Measurements from ENCODE around the gene NDUFB7. TPM values are rescaled to one million over a fixed set of nuclear protein-coding genes. Genes with fewer than 3 reads are reported as not detected.

The NDUFB7 gene
- polyA plus RNA-seq, 1 of the 3 experiments (the other 2 are of a cell fraction) = 465 TPM

GRCh38 chr19:14577264-14577663, 5.4 kb upstream of the NDUFB7 start:
- POLR2A ChIA-PET = interaction anchor here (0.6 kb wide), 1 partner anchor 117 kb away, joined by 4 read pairs; no protein-coding TSS in a partner anchor
- H3K4me3 ChIP-seq (ENCODE audit: low read depth in 2 of 2, low read length in 1 of 2) = no peak overlapping the region

More at GRCh38 chr19:14577264-14577663, 5.4 kb upstream of the NDUFB7 start:
- H3K9ac ChIP-seq = no peak overlapping the region
- 38% methylated on average over 5 of the region's 5 CpGs for WGBS (ENCODE audit: low lambda C conversion rate)
- no peak overlapping the region for H2AFZ ChIP-seq (ENCODE audit: low read depth)
- H3K79me2 ChIP-seq (ENCODE audit: insufficient read depth) = no peaks in the 10 kb centered on the region
- H3K4me1 ChIP-seq (ENCODE audit: control insufficient read depth in 1 of 2, insufficient read depth in 2 of 2, low read depth in 1 of 2, low read length in 1 of 2) = no peaks in the 10 kb centered on the region
- DNase-seq = no peak
- no peak overlapping the region for H3K27ac ChIP-seq (ENCODE audit: low read depth in 2 of 2, low read length in 1 of 2)
- TF ChIP-seq CHD2 (IDR thresholded peaks at IDR 0.05; ENCODE audit: low read length, partially characterized antibody) (no peak), ZBTB33 (IDR thresholded peaks at IDR 0.05; ENCODE audit: borderline replicate concordance, low read depth) (no peak), EZH2phosphoT487 (IDR thresholded peaks at IDR 0.05; ENCODE audit: borderline replicate concordance, low read depth) (no peak), IRF3 (IDR thresholded peaks at IDR 0.05; ENCODE audit: low read depth, low read length) (no peak), PBX3 (IDR thresholded peaks at IDR 0.05) (no peak), JUND (IDR thresholded peaks at IDR 0.05) (no peak), RFX5 (IDR thresholded peaks at IDR 0.05; ENCODE audit: low read length) (no peak), RXRA (IDR thresholded peaks at IDR 0.05; ENCODE audit: borderline replicate concordance, low read depth) (no peak), NFIC (IDR thresholded peaks at IDR 0.05; ENCODE audit: borderline replicate concordance) (no peak), YY1 (IDR thresholded peaks at IDR 0.05; ENCODE audit: low read depth) (no peak)
- no peaks in the 10 kb centered on the region for H3F3A ChIP-seq (replicated peaks; ENCODE audit: insufficient read depth)
- peaks cover 5% of the 10 kb centered on the region; the same call in 1 of the 2 replicates for H3K27me3 ChIP-seq (ENCODE audit: insufficient read depth)
- no peaks in the 10 kb centered on the region for H3K36me3 ChIP-seq (replicated peaks in 1 of 2; ENCODE audit: control insufficient read depth in 1 of 2, insufficient read depth in 2 of 2, low read length in 1 of 2)
- no peak overlapping the region for H3K4me2 ChIP-seq
- H4K20me1 ChIP-seq (ENCODE audit: insufficient read depth) = no peaks in the 10 kb centered on the region
- CTCF ChIA-PET = interaction anchor here (0.7 to 2.4 kb wide), 4 partner anchors 16 to 109 kb away, joined by 3 to 7 read pairs (median 4); no protein-coding TSS in a partner anchor
- H3K9me2 ChIP-seq = no peaks in the 10 kb centered on the region
- no peaks in the 10 kb centered on the region for H3K9me3 ChIP-seq
